IPS-NIHi7 (cell line): ENCODE measurements around the gene SIM2.
"Not testable (repeated sequence)": the region's sequence is repeated elsewhere in the genome, so short reads cannot be mapped to it uniquely, and the experiment has no call there.

Experiments
- DNase-seq: peaks from one replicate; pipeline ENCODE4 v3.0.0; 2012; ENCODE audit warnings: mixed read lengths; ENCODE audit errors: extremely low spot score

The SIM2 gene

GRCh38 chr21:36698981-36699545, at the start of gene SIM2:
TSS of gene SIM2 (plus strand) at chr21:36699115. CDS start at chr21:36699747, 632 bp downstream.
- DNase-seq, result no peak

GRCh38 chr21:36654324-36654723, 44.6 kb upstream of the SIM2 start:
- no peak for DNase-seq

- no peak for DNase-seq
These were observed 44.1 kb upstream of the SIM2 start for GRCh38 chr21:36654796-36655325.

- DNase-seq, result no peak
These were observed 42.8 kb upstream of the SIM2 start for GRCh38 chr21:36656138-36656537.

- DNase-seq, result not testable (repeated sequence)
These were observed 41.6 kb upstream of the SIM2 start for GRCh38 chr21:36657290-36657689.

- DNase-seq, result no peak
These were observed 40.9 kb upstream of the SIM2 start for GRCh38 chr21:36657999-36658398.

GRCh38 chr21:36658926-36659325, 40.0 kb upstream of the SIM2 start:
- DNase-seq, result no peak

- peak; percentile 69 for DNase-seq
These were observed 37.2 kb upstream of the SIM2 start for GRCh38 chr21:36661511-36662309.

- DNase-seq, result no peak
These were observed 35.7 kb upstream of the SIM2 start for GRCh38 chr21:36663033-36663855.

GRCh38 chr21:36664662-36664990, 34.3 kb upstream of the SIM2 start:
- DNase-seq, result no peak

GRCh38 chr21:36665806-36666205, 33.1 kb upstream of the SIM2 start:
- no peak for DNase-seq

GRCh38 chr21:36668713-36669112, 30.2 kb upstream of the SIM2 start:
- no peak for DNase-seq

- no peak for DNase-seq
These were observed 27.1 kb upstream of the SIM2 start for GRCh38 chr21:36671836-36672235.

GRCh38 chr21:36672296-36672695, 26.6 kb upstream of the SIM2 start:
- DNase-seq, result not testable (repeated sequence)

GRCh38 chr21:36672737-36673136, 26.2 kb upstream of the SIM2 start:
- no peak for DNase-seq

GRCh38 chr21:36676039-36676950, 22.6 kb upstream of the SIM2 start:
- DNase-seq, result peak; percentile 62

- DNase-seq, result no peak
These were observed 21.5 kb upstream of the SIM2 start for GRCh38 chr21:36677443-36677842.

- no peak for DNase-seq
These were observed 20.4 kb upstream of the SIM2 start for GRCh38 chr21:36678538-36678937.

GRCh38 chr21:36681117-36681631, 17.7 kb upstream of the SIM2 start:
- DNase-seq, result no peak

- no peak for DNase-seq
These were observed 13.8 kb upstream of the SIM2 start for GRCh38 chr21:36684957-36685714.
